Spleen (tissue), 7 donors: ENCODE measurements around the gene EPB41.

Source experiments
- CTCF ChIP-seq, 11 experiments: fragments of 200-600 bp in 7 of 11; fragments of 450-650 bp in 4 of 11; sonication (generic) in 4 of 11; IDR thresholded peaks in 8 of 11; conservative IDR thresholded peaks in 3 of 11; 1 replicate in 7 of 11; 2 replicates in 4 of 11; pipeline versions ENCODE4 v1.4.0 to v1.8.0; 2016 to 2021; ENCODE audit warnings: antibody characterized with exemption in 11 of 11, inconsistent platforms in 4 of 11, mild to moderate bottlenecking in 1 of 11
- POLR2A ChIP-seq, 3 donors: fragments of 450-650 bp; IDR thresholded peaks; one replicate each; pipeline ENCODE4 v1.5.1; 2017; ENCODE audit warnings: antibody characterized with exemption in 3 of 3, mild to moderate bottlenecking in 1 of 3
- POLR2AphosphoS5 ChIP-seq, 3 donors: sonication (generic); formaldehyde crosslinking; IDR thresholded peaks; one replicate each; pipeline ENCODE4 v1.5.1; 2017; ENCODE audit warnings: antibody characterized with exemption in 3 of 3
- donor health status: DM: no; HTN: no; CAD: no; lungs with moderate emphysema.
- donor health status: DM: no; HTN: no; CAD: no.
- donor health status: DM: no; HTN: no; CAD: no.

GRCh38 chr1:28956038-28956464 is 41.7 kb downstream of the EPB41 start:
- TF ChIP-seq CTCF (IDR thresholded peaks at IDR 0.05 in 8 of 11, conservative IDR thresholded peaks at IDR 0.05 in 3 of 11) (no peak), POLR2A (IDR thresholded peaks at IDR 0.05) (no peak), POLR2AphosphoS5 (IDR thresholded peaks at IDR 0.05) (no peak)
